ENCODE measurements around the gene SUPT5H.

SUPT5H gene

DNA sequence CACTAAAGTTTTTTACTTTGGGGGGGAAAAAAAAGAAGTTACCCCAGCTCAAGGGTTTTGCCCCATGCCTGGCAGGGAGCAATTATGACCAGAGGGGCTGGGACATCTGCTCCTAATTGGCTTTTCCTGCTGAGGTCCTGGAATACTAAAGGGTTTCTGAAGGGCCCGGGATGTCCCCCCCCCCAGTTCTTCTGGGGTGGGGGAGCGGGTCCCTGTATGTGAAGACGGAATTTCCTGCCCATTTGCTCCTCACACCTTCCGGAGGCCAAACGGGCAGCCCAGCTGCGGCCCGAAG lies 52.3 kb downstream of the SUPT5H start:
- H3K9ac ChIP-seq (ENCODE audit: low read length), result no peak overlapping the region
- H3K9me2 ChIP-seq (replicated peaks; ENCODE audit: insufficient read depth, low read length), result no peaks in the 10 kb centered on the region
- no peaks in the 10 kb centered on the region for H3F3A ChIP-seq (ENCODE audit: insufficient read depth, low read length)
- no peaks in the 10 kb centered on the region for H3K9me3 ChIP-seq (replicated peaks; ENCODE audit: insufficient read depth, low read length)
- H2AFZ ChIP-seq (ENCODE audit: low read length), result peak overlapping the region; percentile 33; the same call in 1 of the 2 replicates
- H3K4me2 ChIP-seq (ENCODE audit: low read depth, low read length), result peak overlapping the region; percentile 86
- peaks cover 10% of the 10 kb centered on the region; the same call in 1 of the 2 replicates for H3K4me1 ChIP-seq (ENCODE audit: low read length)
- H3K79me2 ChIP-seq (ENCODE audit: low read length), result no peaks in the 10 kb centered on the region
- H3K4me3 ChIP-seq (ENCODE audit: low read length), result no peak overlapping the region; the same call in 1 of the 2 replicates
- H3K36me3 ChIP-seq (replicated peaks; ENCODE audit: insufficient read depth, low read length), result no peaks in the 10 kb centered on the region
- H4K20me1 ChIP-seq (ENCODE audit: insufficient read depth, low read length), result no peaks in the 10 kb centered on the region
- TF ChIP-seq EZH2 (optimal IDR thresholded peaks at IDR 0.05; ENCODE audit: low read depth, low read length) (no peak), EZH2phosphoT487 (IDR thresholded peaks at IDR 0.05; ENCODE audit: low read length) (no peak)
- TF ChIP-seq, protein P1, sequence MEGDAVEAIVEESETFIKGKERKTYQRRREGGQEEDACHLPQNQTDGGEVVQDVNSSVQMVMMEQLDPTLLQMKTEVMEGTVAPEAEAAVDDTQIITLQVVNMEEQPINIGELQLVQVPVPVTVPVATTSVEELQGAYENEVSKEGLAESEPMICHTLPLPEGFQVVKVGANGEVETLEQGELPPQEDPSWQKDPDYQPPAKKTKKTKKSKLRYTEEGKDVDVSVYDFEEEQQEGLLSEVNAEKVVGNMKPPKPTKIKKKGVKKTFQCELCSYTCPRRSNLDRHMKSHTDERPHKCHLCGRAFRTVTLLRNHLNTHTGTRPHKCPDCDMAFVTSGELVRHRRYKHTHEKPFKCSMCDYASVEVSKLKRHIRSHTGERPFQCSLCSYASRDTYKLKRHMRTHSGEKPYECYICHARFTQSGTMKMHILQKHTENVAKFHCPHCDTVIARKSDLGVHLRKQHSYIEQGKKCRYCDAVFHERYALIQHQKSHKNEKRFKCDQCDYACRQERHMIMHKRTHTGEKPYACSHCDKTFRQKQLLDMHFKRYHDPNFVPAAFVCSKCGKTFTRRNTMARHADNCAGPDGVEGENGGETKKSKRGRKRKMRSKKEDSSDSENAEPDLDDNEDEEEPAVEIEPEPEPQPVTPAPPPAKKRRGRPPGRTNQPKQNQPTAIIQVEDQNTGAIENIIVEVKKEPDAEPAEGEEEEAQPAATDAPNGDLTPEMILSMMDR (IDR thresholded peaks at IDR 0.05; ENCODE audit: low read length), result no peak
- H3K27me3 ChIP-seq (replicated peaks; ENCODE audit: insufficient read depth, low read length), result peaks cover 65% of the 10 kb centered on the region
- H3K27ac ChIP-seq (ENCODE audit: low read length), result no peak overlapping the region
- no peak for DNase-seq

DNA sequence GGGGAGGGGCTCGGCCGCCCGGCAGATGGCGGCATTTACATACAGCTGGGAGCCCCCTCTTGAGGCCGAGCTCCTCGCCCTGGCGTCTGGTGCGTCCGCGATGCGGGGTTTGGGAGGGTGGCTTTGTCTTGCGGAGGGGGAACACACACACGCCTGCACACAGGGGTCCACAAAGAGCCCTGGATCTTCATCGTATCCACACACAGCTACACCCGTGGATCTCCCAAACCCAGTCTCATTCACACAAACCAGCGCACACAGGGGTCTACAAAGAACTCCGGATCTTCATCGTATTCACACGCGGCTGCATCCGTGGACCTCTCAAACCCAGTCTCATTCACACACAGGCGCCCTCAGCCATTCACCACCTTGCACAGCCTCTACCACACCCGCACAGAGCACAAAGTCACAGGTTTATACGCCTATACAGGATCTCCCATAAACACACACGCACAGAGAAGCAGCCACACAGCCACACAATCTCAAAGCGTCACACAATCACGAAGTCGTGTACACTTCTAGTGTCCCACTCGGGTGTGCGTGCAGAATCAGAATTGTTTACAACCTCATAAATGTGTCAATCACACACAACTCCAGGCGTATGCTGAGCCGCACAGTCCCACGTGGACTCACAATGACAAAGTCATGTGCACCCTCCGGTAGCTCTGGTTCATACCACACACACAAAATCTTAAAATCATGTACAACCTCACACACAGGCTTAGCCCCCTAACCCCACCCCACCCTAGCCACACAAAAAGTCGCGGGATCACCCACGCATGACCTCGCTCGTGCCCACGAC lies 52.8 kb downstream of the SUPT5H start:
- no peak for TF ChIP-seq EZH2phosphoT487 (IDR thresholded peaks at IDR 0.05; ENCODE audit: low read length)
- TF ChIP-seq, protein P1 (IDR thresholded peaks at IDR 0.05; ENCODE audit: low read length), result peak; percentile 35; the same call in 1 of the 2 replicates
- H3F3A ChIP-seq (ENCODE audit: insufficient read depth, low read length), result no peaks in the 10 kb centered on the region
- H4K20me1 ChIP-seq (ENCODE audit: insufficient read depth, low read length), result no peaks in the 10 kb centered on the region
- DNase-seq, result peak; percentile 27
- H3K27ac ChIP-seq (ENCODE audit: low read length), result no peak overlapping the region
- H2AFZ ChIP-seq (ENCODE audit: low read length), result peak overlapping the region; percentile 33
- peak overlapping the region; percentile 86 for H3K4me2 ChIP-seq (ENCODE audit: low read depth, low read length)
- H3K9me2 ChIP-seq (replicated peaks; ENCODE audit: insufficient read depth, low read length), result no peaks in the 10 kb centered on the region
- no peaks in the 10 kb centered on the region for H3K9me3 ChIP-seq (replicated peaks; ENCODE audit: insufficient read depth, low read length)
- H3K4me3 ChIP-seq (ENCODE audit: low read length), result peak overlapping the region; percentile 44
- peaks cover 67% of the 10 kb centered on the region for H3K27me3 ChIP-seq (replicated peaks; ENCODE audit: insufficient read depth, low read length)
- H3K36me3 ChIP-seq (replicated peaks; ENCODE audit: insufficient read depth, low read length), result no peaks in the 10 kb centered on the region
- no peaks in the 10 kb centered on the region for H3K79me2 ChIP-seq (ENCODE audit: low read length)
- H3K9ac ChIP-seq (ENCODE audit: low read length), result no peak overlapping the region
- peaks cover 13% of the 10 kb centered on the region; the same call in 1 of the 2 replicates for H3K4me1 ChIP-seq (ENCODE audit: low read length)

DNA sequence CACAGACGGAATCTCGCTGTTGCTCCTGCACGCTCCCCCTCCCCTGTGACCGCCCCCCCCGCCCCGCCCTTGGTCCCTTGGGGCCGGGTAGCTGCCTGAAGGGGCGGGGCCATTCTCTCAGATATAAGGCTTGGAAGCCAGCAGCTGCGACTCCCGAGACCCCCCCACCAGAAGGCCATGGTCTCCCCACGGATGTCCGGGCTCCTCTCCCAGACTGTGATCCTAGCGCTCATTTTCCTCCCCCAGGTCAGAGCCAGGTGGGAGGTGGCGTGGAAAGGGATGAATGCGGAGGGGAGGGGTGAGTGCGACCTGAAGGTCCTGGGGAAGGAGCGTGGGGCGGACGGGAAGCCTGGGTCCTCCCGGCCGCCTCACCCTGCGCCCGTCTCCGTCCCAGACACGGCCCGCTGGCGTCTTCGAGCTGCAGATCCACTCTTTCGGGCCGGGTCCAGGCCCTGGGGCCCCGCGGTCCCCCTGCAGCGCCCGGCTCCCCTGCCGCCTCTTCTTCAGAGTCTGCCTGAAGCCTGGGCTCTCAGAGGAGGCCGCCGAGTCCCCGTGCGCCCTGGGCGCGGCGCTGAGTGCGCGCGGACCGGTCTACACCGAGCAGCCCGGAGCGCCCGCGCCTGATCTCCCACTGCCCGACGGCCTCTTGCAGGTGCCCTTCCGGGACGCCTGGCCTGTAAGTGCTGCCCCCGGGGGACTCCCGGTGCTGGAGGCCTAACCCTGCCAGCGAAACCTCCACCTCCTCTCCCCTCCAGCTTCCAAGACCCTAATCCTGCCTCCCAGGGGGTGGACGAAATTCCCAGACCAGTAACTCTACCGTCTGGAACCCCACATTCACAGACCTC lies 53.6 kb downstream of the SUPT5H start, which contains the start of gene DLL3:
DLL3 (plus strand) TSS at position 150 of the 845 bp plus-strand sequence; CDS start at position 178, 28 bp downstream.
- Histone ChIP-seq H3F3A (ENCODE audit: insufficient read depth, low read length) (no peaks in the 10 kb centered on the region), H3K4me1 (ENCODE audit: low read length) (peaks cover 14% of the 10 kb centered on the region; the same call in 1 of the 2 replicates), H4K20me1 (ENCODE audit: insufficient read depth, low read length) (no peaks in the 10 kb centered on the region), H3K36me3 (replicated peaks; ENCODE audit: insufficient read depth, low read length) (no peaks in the 10 kb centered on the region), H3K79me2 (ENCODE audit: low read length) (no peaks in the 10 kb centered on the region), H3K9me2 (replicated peaks; ENCODE audit: insufficient read depth, low read length) (no peaks in the 10 kb centered on the region), H3K27ac (ENCODE audit: low read length) (no peak within 1 kb of the TSS), H3K27me3 (replicated peaks; ENCODE audit: insufficient read depth, low read length) (peaks cover 76% of the 10 kb centered on the region), H3K4me3 (ENCODE audit: low read length) (peak within 1 kb of the TSS; percentile 44), H3K9me3 (replicated peaks; ENCODE audit: insufficient read depth, low read length) (no peaks in the 10 kb centered on the region), H3K9ac (ENCODE audit: low read length) (no peak within 1 kb of the TSS), H2AFZ (ENCODE audit: low read length) (peak within 1 kb of the TSS; percentile 33), H3K4me2 (ENCODE audit: low read depth, low read length) (peak within 1 kb of the TSS; percentile 86)
- TF ChIP-seq EZH2 (optimal IDR thresholded peaks at IDR 0.05; ENCODE audit: low read depth, low read length) (no peak), EZH2phosphoT487 (IDR thresholded peaks at IDR 0.05; ENCODE audit: low read length) (no peak)
- TF ChIP-seq, protein P1 (IDR thresholded peaks at IDR 0.05; ENCODE audit: low read length), result no peak
- DNase-seq, result no peak
